ENCODE data around the gene INIP. TPM values are rescaled to one million over a fixed set of nuclear protein-coding genes. Genes with fewer than 3 reads are reported as not detected.

Gene INIP
- total RNA-seq, 1 experiment from 2014 or later, result 16.0 TPM

DNA sequence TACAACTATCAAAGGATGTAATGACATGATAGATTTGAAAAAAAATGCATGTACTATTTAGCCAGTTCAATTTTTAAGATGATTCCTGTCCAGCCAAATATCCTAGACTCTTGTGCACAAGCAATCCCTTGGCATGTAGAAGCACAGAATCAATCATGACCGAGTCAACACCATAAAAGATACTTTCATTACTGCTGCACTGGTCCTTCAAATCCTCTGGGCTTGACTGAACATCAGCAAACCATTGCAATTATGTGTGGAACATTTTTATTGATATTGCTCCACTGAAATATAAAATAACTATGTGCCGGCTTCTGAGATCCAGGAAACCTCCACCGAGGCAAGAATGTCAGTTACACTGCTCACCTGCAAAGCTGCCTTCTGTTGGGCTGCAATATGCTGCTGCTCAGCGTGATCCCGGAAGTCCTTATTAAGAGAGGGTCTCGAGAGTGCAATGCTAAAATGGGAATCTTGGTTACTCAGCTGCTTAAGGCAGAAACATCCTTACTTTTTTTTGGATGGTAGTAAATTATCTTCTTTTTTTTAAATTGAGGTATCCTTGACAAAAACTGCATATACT is 28.7 kb downstream of the INIP start (continued):
- TF ChIP-seq PRDM15 (CRISPR knock-in tag; IDR thresholded peaks at IDR 0.05), result no peak
- TF ChIP-seq NFYB (CRISPR knock-in tag; conservative IDR thresholded peaks at IDR 0.05; ENCODE audit: low read depth), result no peak
- no peak for TF ChIP-seq CDX4 (CRISPR knock-in tag; IDR thresholded peaks at IDR 0.05; ENCODE audit: borderline replicate concordance)

GRCh38 chr9:112680731-112681402 is 37.0 kb downstream of the INIP start:
- ChIA-PET POLR2A (no interaction called here), CTCF (no interaction called here)
- DNase-seq (ENCODE audit: low spot score), result no peak

More at GRCh38 chr9:112680731-112681402, 37.0 kb downstream of the INIP start:
- ATAC-seq, result peak; percentile 53
- Mint-ChIP-seq H3K27ac (peak overlapping the region; percentile 22), H3K4me1 (peaks cover 7% of the 10 kb centered on the region), H3K36me3 (peaks cover 27% of the 10 kb centered on the region), H3K4me3 (no peak overlapping the region), H3K9me3 (peaks cover 24% of the 10 kb centered on the region), H3K27me3 (ENCODE audit: low read depth) (no peaks in the 10 kb centered on the region)
- TF ChIP-seq ZNF263 (CRISPR knock-in tag; IDR thresholded peaks at IDR 0.05; ENCODE audit: low read depth) (no peak), IRF1 (CRISPR knock-in tag; IDR thresholded peaks at IDR 0.05) (no peak), STAT6 (CRISPR knock-in tag; conservative IDR thresholded peaks at IDR 0.05; ENCODE audit: low read depth) (no peak), GABPB1 (CRISPR knock-in tag; IDR thresholded peaks at IDR 0.05) (no peak), CBFB (CRISPR knock-in tag; IDR thresholded peaks at IDR 0.05; ENCODE audit: low read depth) (no peak), ARID4B (CRISPR knock-in tag; IDR thresholded peaks at IDR 0.05; ENCODE audit: borderline replicate concordance) (no peak)
